H1 (cell line): Measurements from ENCODE around the gene ADAM12. TPM values are rescaled to one million over a fixed set of nuclear protein-coding genes. Genes with fewer than 3 reads are reported as not detected.
A peak's percentile ranks its signal among the peaks of the same experiment; 100 is the strongest.

Source experiments
- CTCF ChIA-PET: fragments of 300-600 bp; sonication (Branson Sonifier 250); formaldehyde crosslinking; loops from one replicate; lab custom pipeline; 2021; ENCODE audit not compliant: partially characterized antibody; lab: Charles Lee
- POLR2A ChIA-PET: fragments of 300-600 bp; sonication (Branson Sonifier 250); formaldehyde crosslinking; loops from one replicate; lab custom pipeline; 2021; ENCODE audit warnings: inconsistent platforms; ENCODE audit not compliant: partially characterized antibody; lab: Charles Lee
- DNase-seq, 2 experiments: peaks; one replicate each; pipeline versions ENCODE4 v3.0.0 to v3.0.0-alpha.2; 2010 to 2022; ENCODE audit warnings: low spot score in 2 of 2, low read depth in 1 of 2, mixed read lengths in 1 of 2
- FAIRE-seq: peaks from 2 replicates; lab custom pipeline; 2011; peaks lifted over from hg19 to GRCh38; lab: Jason Lieb, UNC
- H2AFZ ChIP-seq: 2 replicates; pipeline ENCODE4 v1.8.1; 2012; ENCODE audit warnings: low read length, inconsistent platforms
- H2AK5ac ChIP-seq: 2 replicates; pipeline ENCODE4 v1.6.1; 2013; ENCODE audit warnings: low read depth, low read length
- H2BK120ac ChIP-seq: replicated peaks from 2 replicates; pipeline ENCODE3; 2013; ENCODE audit warnings: low read depth, low read length, inconsistent platforms
- H2BK12ac ChIP-seq: 2 replicates; pipeline ENCODE4 v1.6.1; 2013; ENCODE audit warnings: low read depth, low read length
- H2BK15ac ChIP-seq: 2 replicates; pipeline ENCODE4 v1.6.1; 2013; ENCODE audit warnings: low read length
- H2BK20ac ChIP-seq: 2 replicates; pipeline ENCODE4 v1.6.1; 2013; ENCODE audit warnings: low read length
- H2BK5ac ChIP-seq: 2 replicates; pipeline ENCODE4 v1.6.1; 2013; ENCODE audit warnings: low read depth, low read length
- H3K14ac ChIP-seq: 2 replicates; pipeline ENCODE4 v1.6.1; 2013; ENCODE audit warnings: inconsistent platforms; ENCODE audit not compliant: insufficient read length
- H3K18ac ChIP-seq: 2 replicates; pipeline ENCODE4 v1.6.1; 2013; ENCODE audit warnings: low read length; ENCODE audit errors: extremely low read depth
- H3K23ac ChIP-seq: 2 replicates; pipeline ENCODE4 v1.6.1; 2013; ENCODE audit warnings: inconsistent platforms; ENCODE audit not compliant: insufficient read length
- H3K23me2 ChIP-seq: 2 replicates; pipeline ENCODE4 v1.6.1; 2013; ENCODE audit warnings: low read depth, low read length
- H3K27ac ChIP-seq: 2 replicates; pipeline ENCODE4 v1.6.1; 2011; ENCODE audit warnings: low read depth, low read length, inconsistent platforms
- H3K27me3 ChIP-seq, 4 experiments: replicated peaks in 1 of 4; 1 replicate in 1 of 4; 2 replicates in 3 of 4; pipeline versions ENCODE4 v1.6.1 to v1.8.1; 2011 to 2013; ENCODE audit warnings: low read length in 3 of 4, mild to moderate bottlenecking in 3 of 4, inconsistent platforms in 2 of 4, mixed read lengths in 2 of 4, moderate library complexity in 1 of 4; ENCODE audit not compliant: control insufficient read depth in 3 of 4, insufficient read depth in 3 of 4; ENCODE audit errors: extremely low read depth in 1 of 4
- H3K36me3 ChIP-seq, 4 experiments: 2 replicates each; pipeline versions ENCODE4 v1.6.1 to v1.8.1; 2011 to 2013; ENCODE audit warnings: mild to moderate bottlenecking in 4 of 4, low read length in 3 of 4, moderate library complexity in 2 of 4, control low read depth in 1 of 4, inconsistent platforms in 1 of 4; ENCODE audit not compliant: insufficient read depth in 4 of 4, control insufficient read depth in 2 of 4
- H3K4ac ChIP-seq: replicated peaks from 2 replicates; pipeline ENCODE3; 2013; ENCODE audit warnings: low read length, low read depth, mixed read lengths, inconsistent platforms; ENCODE audit not compliant: insufficient read length
- H3K4me1 ChIP-seq, 4 experiments: replicated peaks in 1 of 4; 1 replicate in 1 of 4; 2 replicates in 3 of 4; pipeline versions ENCODE4 v1.6.1 to v1.8.1; 2011 to 2013; ENCODE audit warnings: low read length in 3 of 4, inconsistent platforms in 2 of 4, mixed read lengths in 1 of 4; ENCODE audit not compliant: insufficient read depth in 4 of 4, control insufficient read depth in 3 of 4
- H3K4me2 ChIP-seq, 2 experiments: 2 replicates each; pipeline versions ENCODE4 v1.6.1 to v1.8.1; 2011 to 2013; ENCODE audit warnings: low read depth in 2 of 2, low read length in 2 of 2, control low read depth in 1 of 2, inconsistent platforms in 1 of 2, mild to moderate bottlenecking in 1 of 2; ENCODE audit not compliant: insufficient read depth in 1 of 2
- H3K4me3 ChIP-seq, 4 experiments: fragments of 200-600, 300-600 bp in 1 of 4; sonication (generic), shearing (Covaris generic), sonication (Bioruptor Twin) in 1 of 4; 2 replicates each; pipeline versions ENCODE4 v1.5.1 to v1.8.1; 2011 to 2016; ENCODE audit warnings: low read length in 4 of 4, low read depth in 3 of 4, control low read depth in 2 of 4, inconsistent platforms in 2 of 4, mild to moderate bottlenecking in 2 of 4, mixed read lengths in 1 of 4, moderate library complexity in 1 of 4; ENCODE audit not compliant: insufficient read depth in 2 of 4; ENCODE audit errors: extremely low read depth in 1 of 4
- H3K56ac ChIP-seq: replicated peaks from 2 replicates; pipeline ENCODE3; 2013; ENCODE audit warnings: low read depth, mild to moderate bottlenecking, mixed read lengths, low read length, inconsistent platforms; ENCODE audit not compliant: insufficient read length
- H3K79me1 ChIP-seq: 2 replicates; pipeline ENCODE4 v1.6.1; 2013; ENCODE audit warnings: low read depth, low read length, control low read depth
- H3K79me2 ChIP-seq, 2 experiments: 2 replicates each; pipeline versions ENCODE4 v1.6.1 to v1.8.1; 2012 to 2013; ENCODE audit warnings: low read length in 2 of 2, mild to moderate bottlenecking in 2 of 2, inconsistent platforms in 1 of 2; ENCODE audit not compliant: insufficient read depth in 2 of 2, control insufficient read depth in 1 of 2
- H3K9ac ChIP-seq, 4 experiments: replicated peaks in 1 of 4; 1 replicate in 1 of 4; 2 replicates in 3 of 4; pipeline versions ENCODE4 v1.6.1 to v1.8.1; 2011 to 2013; ENCODE audit warnings: low read depth in 3 of 4, low read length in 3 of 4, control low read depth in 2 of 4, mild to moderate bottlenecking in 2 of 4, moderate library complexity in 2 of 4, inconsistent platforms in 1 of 4; ENCODE audit errors: extremely low read depth in 1 of 4
- H3K9me3 ChIP-seq, 2 experiments: 2 replicates each; pipeline versions ENCODE4 v1.6.1 to v1.8.1; 2012 to 2013; ENCODE audit warnings: mild to moderate bottlenecking in 2 of 2, moderate library complexity in 2 of 2, control low read depth in 1 of 2, inconsistent platforms in 1 of 2, low read depth in 1 of 2, low read length in 1 of 2, mixed read lengths in 1 of 2; ENCODE audit not compliant: insufficient read depth in 2 of 2
- H4K20me1 ChIP-seq, 2 experiments: replicated peaks in 1 of 2; 2 replicates each; pipeline versions ENCODE3 to v1.8.1; 2011 to 2013; ENCODE audit warnings: inconsistent platforms in 2 of 2, low read length in 2 of 2, mild to moderate bottlenecking in 1 of 2; ENCODE audit not compliant: insufficient read depth in 2 of 2, control insufficient read depth in 1 of 2
- H4K5ac ChIP-seq: 2 replicates; pipeline ENCODE4 v1.6.1; 2013; ENCODE audit warnings: low read length, low read depth, mixed read lengths, inconsistent platforms; ENCODE audit not compliant: insufficient read length
- H4K8ac ChIP-seq: 2 replicates; pipeline ENCODE4 v1.8.0; 2013; ENCODE audit warnings: mild to moderate bottlenecking, moderate library complexity, low read length, inconsistent platforms; ENCODE audit not compliant: insufficient read depth; ENCODE audit errors: extremely low read depth
- H4K91ac ChIP-seq: replicated peaks from 2 replicates; pipeline ENCODE3; 2013; ENCODE audit warnings: low read length, mixed read lengths, inconsistent platforms; ENCODE audit not compliant: insufficient read length
- CTCF ChIP-seq, 3 experiments: IDR thresholded peaks; 1 replicate in 2 of 3; 2 replicates in 1 of 3; pipeline versions ENCODE4 v1.5.1 to v1.6.1; 2011; ENCODE audit warnings: low read length in 3 of 3, mild to moderate bottlenecking in 3 of 3, inconsistent platforms in 2 of 3, low read depth in 1 of 3, moderate library complexity in 1 of 3; ENCODE audit not compliant: insufficient read depth in 1 of 3; ENCODE audit errors: control extremely low read depth in 1 of 3
- KDM4A ChIP-seq: IDR thresholded peaks from one replicate; pipeline ENCODE4 v1.7.1; 2012; ENCODE audit warnings: low read depth, mild to moderate bottlenecking, moderate library complexity, low read length, inconsistent platforms; ENCODE audit not compliant: severe bottlenecking
- RAD21 ChIP-seq, 2 experiments: IDR thresholded peaks in 1 of 2; conservative IDR thresholded peaks in 1 of 2; 2 replicates each; pipeline ENCODE4 v1.6.1; 2011; ENCODE audit warnings: low read depth in 2 of 2, low read length in 2 of 2, improper control_type of control experiment in 1 of 2, inconsistent platforms in 1 of 2, mild to moderate bottlenecking in 1 of 2, moderate library complexity in 1 of 2
- WGBS, 2 experiments: shearing (Covaris generic) in 1 of 2; methylation state at CpG; one replicate each; pipeline versions ENCODE4 v1.1.6 to v1.1.7; 2013 to 2015; ENCODE audit warnings: low lambda C conversion rate in 2 of 2, mixed read lengths in 2 of 2, inconsistent platforms in 1 of 2, low coverage in 1 of 2, missing lambda C conversion rate in 1 of 2; ENCODE audit not compliant: insufficient replicate concordance in 2 of 2, insufficient coverage in 1 of 2, insufficient read length in 1 of 2; ENCODE audit errors: extremely low coverage in 1 of 2, missing lambda C conversion rate in 1 of 2; 5-methylcytosine and 5-hydroxymethylcytosine counted together
- polyA plus RNA-seq, 7 experiments: library from polyadenylated mRNA; depleted of rRNA in 3 of 7; stranded (reverse) in 5 of 7; unstranded in 2 of 7; fragments of >200 nt in 5 of 7; fragments of 200-250 nt in 2 of 7; gene quantifications; 1 replicate in 5 of 7; 2 replicates in 1 of 7; 4 replicates in 1 of 7; pipeline versions ENCODE4 v1.2.1 to v1.2.3, GENCODE V29; 2011 to 2013; ENCODE audit warnings: missing spikeins in 2 of 7, mixed read lengths in 2 of 7
- total RNA-seq: library from RNA; stranded (reverse); fragmentation: NEBNext Ultra II Directional; extraction: Animal tissue kit (Norgen Biotek cat#: 25700); gene quantifications from 2 replicates; pipeline ENCODE4 v1.2.1, GENCODE V29; 2021

ADAM12 gene
- total and polyA plus RNA-seq, 2 of the 8 experiments (the other 6 are each of a cell fraction or from before 2014, with no cell fraction given), result 0.07 to 0.17 TPM

- Histone ChIP-seq H3K9me3 (no peaks in the 10 kb centered on the region), H3K56ac (no peak overlapping the region), H2AK5ac (no peak overlapping the region), H2BK5ac (no peak overlapping the region), H3K9ac (no peak overlapping the region), H3K79me1 (no peaks in the 10 kb centered on the region), H2BK12ac (no peak overlapping the region), H4K91ac (no peak overlapping the region), H2BK20ac (no peak overlapping the region), H3K4me3 (no peak overlapping the region), H2BK120ac (no peak overlapping the region), H3K27me3 (no peaks in the 10 kb centered on the region), H4K8ac (no peak overlapping the region), H3K14ac (no peak overlapping the region), H3K27ac (no peak overlapping the region), H3K4me1 (no peaks in the 10 kb centered on the region), H2BK15ac (no peak overlapping the region), H3K36me3 (no peaks in the 10 kb centered on the region), H3K79me2 (no peaks in the 10 kb centered on the region), H3K23me2 (no peaks in the 10 kb centered on the region; the same call in 1 of the 2 replicates), H3K23ac (no peak overlapping the region), H3K4me2 (no peak overlapping the region), H3K4ac (no peak overlapping the region), H4K20me1 (no peaks in the 10 kb centered on the region), H2AFZ (no peak overlapping the region), H3K18ac (no peak overlapping the region), H4K5ac (no peak overlapping the region)
- FAIRE-seq, result no peak
- TF ChIP-seq KDM4A (no peak), RAD21 (IDR thresholded peaks at IDR 0.05 in 1 of 2, conservative IDR thresholded peaks at IDR 0.05 in 1 of 2; ENCODE audit: low read depth in 2 of 2, low read length in 2 of 2) (peak in 1 of 2 experiments; percentile 28; a peak in 2 of 4 replicates), CTCF (IDR thresholded peaks at IDR 0.05; ENCODE audit: control extremely low read depth in 1 of 3, insufficient read depth in 1 of 3, low read depth in 1 of 3, low read length in 3 of 3) (peak in 2 of 3 experiments; percentile 24 to 25; a peak in 2 of 4 replicates)
- POLR2A ChIA-PET, result no interaction called here
- 87% methylated on average over 5 of the region's 5 CpGs; no CpG with 5 or more reads in 1 of the 2 experiments for WGBS, 2 experiments
- CTCF ChIA-PET, result interaction anchor here (0.7 to 1.2 kb wide), 3 partner anchors 29 to 165 kb away, joined by 3 read pairs; no protein-coding TSS in a partner anchor
- no peak for DNase-seq
Observed at GRCh38 chr10:126187399-126187798, 200.9 kb downstream of the ADAM12 start.
